ENCODE results near the gene RAB3GAP2.

DNA sequence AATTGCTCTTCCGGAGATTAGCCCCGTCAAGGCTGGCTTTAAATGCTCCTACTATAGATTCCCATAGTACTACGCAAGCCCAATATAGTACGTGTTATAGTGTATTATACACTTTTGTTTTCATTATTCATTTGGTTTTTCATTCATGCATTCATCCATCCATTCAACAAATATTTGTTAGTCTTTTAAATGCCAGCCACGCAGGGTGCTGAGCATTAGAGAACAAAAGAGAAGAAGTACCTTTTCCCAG lies 513 bp upstream of the RAB3GAP2 start:
- no peak for TF ChIP-seq CTCF (conservative IDR thresholded peaks at IDR 0.05)
- no peak for TF ChIP-seq ZFX (IDR thresholded peaks at IDR 0.05)
